Vagina (tissue), 2 donors: Measurements from ENCODE around the gene PTPN4. TPM values are rescaled to one million over a fixed set of nuclear protein-coding genes. Genes with fewer than 3 reads are reported as not detected.
A peak's percentile ranks its signal among the peaks of the same experiment; 100 is the strongest.

Source experiments
- DNase-seq, 2 donors: peaks; one replicate each; pipeline ENCODE4 v3.0.0-alpha.2; 2017; ENCODE audit errors: extremely low spot score in 2 of 2
- H3K27ac ChIP-seq: fragments of 200-600 bp; sonication (generic); one replicate; pipeline ENCODE4 v1.5.1; 2019
- H3K27me3 ChIP-seq: fragments of 200-600 bp; sonication (generic); one replicate; pipeline ENCODE4 v1.5.1; 2019
- H3K36me3 ChIP-seq, 2 donors: fragments of 200-600 bp; sonication (generic); one replicate each; pipeline ENCODE4 v1.5.1; 2017 to 2019
- H3K4me1 ChIP-seq: fragments of 200-600 bp; sonication (generic); one replicate; pipeline ENCODE4 v1.5.1; 2019
- H3K4me3 ChIP-seq, 2 donors: fragments of 200-600 bp; sonication (generic); 1 replicate in 1 of 2; 2 replicates in 1 of 2; pipeline ENCODE4 v1.5.1; 2016 to 2019
- H3K9me3 ChIP-seq: fragments of 200-600 bp; sonication (generic); one replicate; pipeline ENCODE4 v1.5.1; 2019
- CTCF ChIP-seq, 3 experiments: fragments of 450-650 bp in 2 of 3; fragments of 200-600 bp in 1 of 3; sonication (generic) in 1 of 3; IDR thresholded peaks; one replicate each; pipeline ENCODE4 v1.5.1; 2017 to 2019; ENCODE audit warnings: antibody characterized with exemption in 3 of 3, mild to moderate bottlenecking in 2 of 3, moderate library complexity in 2 of 3
- POLR2A ChIP-seq, 2 donors: fragments of 450-650 bp; IDR thresholded peaks; one replicate each; pipeline ENCODE4 v1.6.1; 2017; ENCODE audit warnings: antibody characterized with exemption in 2 of 2, mild to moderate bottlenecking in 2 of 2, moderate library complexity in 2 of 2
- POLR2AphosphoS5 ChIP-seq, 2 donors: sonication (generic); formaldehyde crosslinking; IDR thresholded peaks; one replicate each; pipeline ENCODE4 v1.9.0; 2017; ENCODE audit warnings: antibody characterized with exemption in 2 of 2, mild to moderate bottlenecking in 2 of 2, low read depth in 1 of 2; ENCODE audit not compliant: insufficient read depth in 1 of 2
- intact Hi-C: fragments of 100-400 bp; cut with DNase I; formaldehyde crosslinking; loops from one replicate; pipeline ENCODE4 v1.15.1; 2023
- total RNA-seq: library from RNA; depleted of rRNA; stranded (reverse); fragments of >200 nt; gene quantifications from one replicate; pipeline ENCODE4 v1.2.3, GENCODE V29; 2016

Gene PTPN4
- total RNA-seq, 1 donor from 2014 or later, result 31.7 TPM

GRCh38 chr2:119731983-119732382 is 27.7 kb upstream of the PTPN4 start:
- Histone ChIP-seq H3K4me3 (no peak overlapping the region), H3K4me1 (no peaks in the 10 kb centered on the region), H3K27me3 (no peaks in the 10 kb centered on the region), H3K9me3 (no peaks in the 10 kb centered on the region), H3K27ac (no peak overlapping the region), H3K36me3 (no peaks in the 10 kb centered on the region)
- intact Hi-C loops, result no loop called here
- TF ChIP-seq POLR2AphosphoS5 (IDR thresholded peaks at IDR 0.05; ENCODE audit: insufficient read depth in 1 of 2, low read depth in 1 of 2), result no peak
- TF ChIP-seq CTCF (IDR thresholded peaks at IDR 0.05), result no peak
- no peak for TF ChIP-seq POLR2A (IDR thresholded peaks at IDR 0.05)
- no peak for DNase-seq

- H3K4me1 ChIP-seq, result no peaks in the 10 kb centered on the region
- intact Hi-C loops, result no loop called here
- H3K36me3 ChIP-seq, result no peaks in the 10 kb centered on the region
- peak in 1 of 2 donors; percentile 64 for DNase-seq
- H3K9me3 ChIP-seq, result no peaks in the 10 kb centered on the region
- H3K27me3 ChIP-seq, result no peaks in the 10 kb centered on the region
- no peak overlapping the region for H3K4me3 ChIP-seq
- TF ChIP-seq CTCF (IDR thresholded peaks at IDR 0.05) (no peak), POLR2A (IDR thresholded peaks at IDR 0.05) (no peak)
- H3K27ac ChIP-seq, result no peak overlapping the region
Observed at GRCh38 chr2:119732601-119733164, 27.0 kb upstream of the PTPN4 start.

- intact Hi-C loops, result no loop called here
- H3K27ac ChIP-seq, result no peak overlapping the region
- peak in 1 of 2 donors; percentile 77 for DNase-seq
Observed at GRCh38 chr2:119734047-119734446, 25.7 kb upstream of the PTPN4 start.

GRCh38 chr2:119735565-119735964 is 24.2 kb upstream of the PTPN4 start:
- H3K36me3 ChIP-seq, result no peaks in the 10 kb centered on the region
- H3K9me3 ChIP-seq, result no peaks in the 10 kb centered on the region
- H3K4me3 ChIP-seq, result no peak overlapping the region
- TF ChIP-seq POLR2A (IDR thresholded peaks at IDR 0.05) (no peak), POLR2AphosphoS5 (IDR thresholded peaks at IDR 0.05; ENCODE audit: insufficient read depth in 1 of 2, low read depth in 1 of 2) (no peak), CTCF (IDR thresholded peaks at IDR 0.05) (no peak)
- peak in 1 of 2 donors; percentile 40 for DNase-seq
- no peak overlapping the region for H3K27ac ChIP-seq
- no peaks in the 10 kb centered on the region for H3K27me3 ChIP-seq
- H3K4me1 ChIP-seq, result no peaks in the 10 kb centered on the region
- intact Hi-C loops, result no loop called here

More at GRCh38 chr2:119734047-119734446, 25.7 kb upstream of the PTPN4 start:
- H3K9me3 ChIP-seq, result no peaks in the 10 kb centered on the region
- no peaks in the 10 kb centered on the region for H3K36me3 ChIP-seq
- no peaks in the 10 kb centered on the region for H3K27me3 ChIP-seq
- no peak overlapping the region for H3K4me3 ChIP-seq
- no peaks in the 10 kb centered on the region for H3K4me1 ChIP-seq
- TF ChIP-seq CTCF (IDR thresholded peaks at IDR 0.05) (no peak), POLR2AphosphoS5 (IDR thresholded peaks at IDR 0.05; ENCODE audit: insufficient read depth in 1 of 2, low read depth in 1 of 2) (no peak), POLR2A (IDR thresholded peaks at IDR 0.05) (no peak)

GRCh38 chr2:119736021-119736420 is 23.7 kb upstream of the PTPN4 start:
- no peak for TF ChIP-seq POLR2A (IDR thresholded peaks at IDR 0.05)
- TF ChIP-seq CTCF (IDR thresholded peaks at IDR 0.05), result no peak
- no peak for TF ChIP-seq POLR2AphosphoS5 (IDR thresholded peaks at IDR 0.05; ENCODE audit: insufficient read depth in 1 of 2, low read depth in 1 of 2)
- no peak overlapping the region for H3K27ac ChIP-seq
- intact Hi-C loops, result no loop called here
- no peaks in the 10 kb centered on the region for H3K9me3 ChIP-seq
- no peaks in the 10 kb centered on the region for H3K4me1 ChIP-seq
- no peak overlapping the region for H3K4me3 ChIP-seq
- H3K36me3 ChIP-seq, result no peaks in the 10 kb centered on the region
- H3K27me3 ChIP-seq, result no peaks in the 10 kb centered on the region
- peak in 1 of 2 donors; percentile 32 for DNase-seq
